GM10847 (cell line): Measurements from ENCODE around the gene KRT38.

Source experiments
- POLR2A ChIP-seq: IDR thresholded peaks from 2 replicates; pipeline ENCODE4 v1.6.1; 2011; ENCODE audit not compliant: insufficient read length; ENCODE audit errors: extremely low read depth

Gene KRT38

DNA sequence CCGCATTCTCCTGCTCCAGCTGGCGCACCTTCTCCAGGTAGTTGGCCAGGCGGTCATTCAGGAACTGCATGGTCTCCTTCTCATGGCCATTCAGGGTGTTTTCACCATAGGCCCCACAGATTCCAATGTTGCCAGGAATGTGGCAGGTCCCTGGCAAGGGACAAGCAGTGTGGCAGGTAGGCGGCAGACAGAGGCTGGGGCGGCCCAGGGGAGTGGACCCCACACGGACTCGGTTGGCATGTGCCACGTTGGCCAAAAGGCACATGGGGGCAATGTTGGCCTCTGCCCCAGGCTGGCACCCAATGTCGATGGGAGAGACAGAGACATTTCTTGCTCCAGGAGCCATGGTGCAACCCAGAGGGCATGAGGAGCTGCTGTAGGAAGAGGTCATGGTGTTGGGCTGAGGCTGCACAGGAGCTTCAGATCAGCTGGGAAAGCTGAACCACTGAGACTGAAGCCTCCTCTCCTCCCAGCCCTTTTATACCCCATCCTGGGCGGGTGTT, at the start of gene KRT38:
KRT38 (minus strand) TSS at position 453 of the 503 bp plus-strand sequence; CDS start at position 391, 62 bp downstream.
- TF ChIP-seq POLR2A: no peak

DNA sequence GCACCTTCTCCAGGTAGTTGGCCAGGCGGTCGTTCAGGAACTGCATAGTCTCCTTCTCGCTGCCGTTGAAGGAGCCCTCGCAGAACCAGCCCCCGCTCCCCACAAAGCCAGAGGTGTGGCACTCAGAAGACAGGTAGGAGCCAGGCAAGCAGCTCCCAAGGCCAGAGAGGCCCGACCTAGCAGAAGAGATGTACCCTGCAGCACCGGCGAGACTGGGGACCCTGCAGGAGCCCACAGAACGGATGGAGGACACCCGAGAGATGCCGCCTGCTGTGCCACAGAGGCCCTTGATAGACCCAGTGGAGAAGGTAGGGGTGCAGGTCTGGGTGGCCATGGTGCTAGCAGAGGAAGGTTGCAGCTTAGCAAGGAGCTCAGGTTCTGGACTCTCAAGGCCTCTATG, 48.7 kb upstream of the KRT38 start, which contains the start of gene KRT36:
KRT36 (minus strand) TSS at position 380 of the 400 bp plus-strand sequence; CDS start at position 334, 46 bp downstream.
- no peak for TF ChIP-seq POLR2A

DNA sequence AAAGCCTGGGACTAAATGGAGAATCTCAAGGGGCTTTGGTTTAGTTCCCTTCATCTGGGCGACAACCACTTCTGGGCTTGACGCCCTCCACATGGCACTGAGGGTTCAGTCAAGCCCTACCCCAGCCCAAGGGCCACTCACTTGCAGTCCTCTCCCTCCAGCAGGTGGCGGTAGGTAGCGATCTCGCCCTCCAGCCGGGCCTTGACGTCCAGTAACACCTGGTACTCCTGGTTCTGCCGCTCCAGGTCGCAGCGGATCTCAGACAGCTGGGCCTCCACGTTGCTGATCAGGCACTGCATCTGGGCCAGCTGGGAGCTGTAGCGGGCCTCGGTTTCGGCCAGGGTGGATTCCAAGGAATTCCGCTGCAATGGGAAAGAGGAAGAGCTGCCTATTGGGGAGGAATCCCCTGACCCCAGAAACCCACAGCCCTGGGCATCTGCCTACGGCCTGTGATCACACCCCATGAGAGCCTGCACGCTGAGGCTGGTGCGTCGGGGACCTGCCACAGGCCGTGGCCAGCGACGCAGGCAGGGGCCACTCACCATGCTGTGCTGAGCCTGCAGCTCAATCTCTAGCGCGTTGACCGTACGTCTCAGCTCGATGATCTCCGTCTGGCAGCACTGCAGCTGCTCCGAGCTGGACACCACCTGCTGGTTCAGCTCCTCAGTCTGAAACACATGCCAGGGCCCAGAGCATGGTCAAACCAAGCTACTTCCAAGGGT, 46.2 kb upstream of the KRT38 start:
- no peak for TF ChIP-seq POLR2A

DNA sequence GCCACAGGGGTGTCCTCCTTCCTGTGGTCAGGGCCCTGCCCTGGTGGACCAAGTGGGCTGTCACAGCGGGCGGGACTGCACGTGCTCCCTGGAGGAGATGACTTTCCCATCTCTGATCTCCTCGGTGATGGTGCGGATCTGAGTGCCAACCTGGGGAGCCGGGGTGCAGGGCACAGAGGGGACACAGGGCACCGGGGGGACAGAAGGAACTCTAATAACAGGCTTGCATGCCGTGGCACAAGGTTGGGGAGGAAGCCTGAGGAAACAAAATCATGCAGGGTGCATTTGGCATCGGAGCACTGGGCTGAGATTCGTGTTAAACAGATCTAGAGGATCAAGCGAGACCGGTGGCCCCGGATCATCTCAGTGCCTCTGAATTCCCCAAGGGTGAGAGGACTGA, 45.5 kb upstream of the KRT38 start:
- no peak for TF ChIP-seq POLR2A

DNA sequence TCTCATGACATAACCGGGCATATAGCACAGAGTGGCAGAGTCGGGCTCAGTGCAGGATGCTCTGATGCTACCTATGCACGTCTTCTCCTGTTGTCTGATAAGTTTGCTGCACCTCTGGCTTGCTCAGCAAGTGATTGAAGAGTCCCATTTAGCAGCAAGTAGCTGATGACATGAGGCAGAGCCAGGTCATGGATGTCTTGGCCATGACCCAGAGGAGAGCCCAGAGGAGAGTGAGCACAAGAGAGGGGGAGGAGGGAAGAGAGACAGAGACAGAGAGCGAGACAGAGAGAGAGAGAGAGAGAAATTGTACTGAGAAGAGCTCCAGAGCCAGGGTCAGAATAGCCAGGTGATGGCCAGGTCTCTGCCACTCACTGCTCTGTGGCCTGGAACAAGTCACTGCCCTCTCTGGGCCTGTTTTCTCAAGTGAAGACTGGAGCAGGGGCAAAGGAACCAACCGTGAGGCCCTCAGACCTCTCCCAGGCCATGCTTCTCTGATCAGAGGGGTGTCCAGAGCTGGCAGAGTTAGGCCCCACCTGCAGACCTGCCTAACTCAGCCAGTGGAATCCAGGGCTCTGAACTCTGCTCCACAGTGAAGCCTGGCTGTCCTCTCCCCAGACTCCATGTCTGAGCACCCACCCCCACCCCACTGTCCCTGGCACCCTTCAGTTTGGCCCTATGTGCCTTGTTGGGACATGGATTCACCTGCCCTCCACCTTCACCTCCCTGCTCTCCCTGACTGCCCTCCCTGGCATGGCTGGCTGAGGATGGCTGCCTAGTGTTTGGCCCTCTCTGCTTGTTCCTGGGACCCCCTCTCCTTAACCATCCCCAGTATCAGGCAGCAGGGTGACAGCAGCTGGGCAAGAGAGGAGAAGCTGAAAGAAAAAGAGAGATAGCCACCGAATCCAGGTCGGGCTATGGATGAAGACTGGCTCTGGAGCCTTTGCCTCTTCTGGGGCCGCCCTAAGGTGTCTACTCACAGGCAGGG, 44.4 kb upstream of the KRT38 start:
- TF ChIP-seq POLR2A: no peak

DNA sequence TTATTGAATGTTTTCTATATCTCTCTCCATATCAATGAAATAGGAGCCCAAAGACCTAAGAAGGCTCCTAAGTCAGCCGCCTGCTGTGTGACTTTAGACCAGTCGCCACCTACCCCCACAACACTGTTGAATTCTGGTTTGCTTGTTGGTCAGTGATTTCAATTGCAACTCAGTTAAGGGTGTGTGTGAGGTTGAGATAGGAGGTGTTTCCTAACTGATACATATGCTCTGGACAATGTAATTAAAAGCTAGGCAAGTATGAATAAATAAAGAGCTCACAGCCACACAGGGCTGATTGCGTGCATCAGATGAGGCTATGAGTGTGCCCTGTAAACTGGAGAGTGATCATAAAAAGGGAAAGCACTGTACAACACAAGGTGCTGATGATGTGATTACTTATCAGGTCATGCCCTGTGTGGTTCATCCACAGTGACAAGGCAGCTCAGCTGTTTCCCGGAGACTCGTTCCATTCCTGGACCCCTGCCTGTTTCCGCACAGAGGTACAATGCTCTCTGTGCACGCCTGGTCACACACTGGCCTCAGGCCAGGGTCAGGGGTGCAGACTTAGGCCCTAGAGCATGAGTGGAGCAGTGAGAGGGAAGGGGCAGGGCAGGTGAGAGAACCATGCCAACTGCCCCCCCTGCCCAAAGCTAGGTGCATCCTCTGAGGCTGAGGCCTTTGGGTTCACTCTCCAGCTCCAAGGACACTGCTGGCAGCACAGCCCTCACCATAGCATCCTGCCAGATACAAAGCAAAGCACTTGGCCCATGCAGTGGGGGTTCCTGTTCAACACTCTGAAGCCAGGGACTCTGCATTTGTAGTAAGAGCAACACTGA, 43.4 kb upstream of the KRT38 start:
- no peak for TF ChIP-seq POLR2A

DNA sequence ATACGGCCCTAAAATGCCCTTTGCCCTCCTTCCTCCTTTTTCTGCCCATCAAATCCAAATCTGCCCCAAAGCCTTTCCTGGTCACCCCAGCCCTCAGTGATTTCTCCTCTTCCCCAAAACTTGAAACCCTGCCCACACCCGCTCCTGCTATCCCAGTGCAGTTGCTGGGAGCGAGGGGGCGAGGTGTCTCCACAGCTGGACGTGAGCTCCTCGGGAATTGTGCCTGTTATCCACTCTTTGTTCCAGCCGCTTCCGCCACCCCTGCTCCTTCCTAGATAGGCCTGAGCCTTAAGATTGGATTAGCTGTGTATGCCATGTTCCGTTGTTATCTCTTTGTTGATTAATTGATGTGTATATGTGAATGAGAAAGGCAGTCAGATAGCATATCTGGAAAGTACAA, 42.7 kb upstream of the KRT38 start:
- TF ChIP-seq POLR2A: no peak

DNA sequence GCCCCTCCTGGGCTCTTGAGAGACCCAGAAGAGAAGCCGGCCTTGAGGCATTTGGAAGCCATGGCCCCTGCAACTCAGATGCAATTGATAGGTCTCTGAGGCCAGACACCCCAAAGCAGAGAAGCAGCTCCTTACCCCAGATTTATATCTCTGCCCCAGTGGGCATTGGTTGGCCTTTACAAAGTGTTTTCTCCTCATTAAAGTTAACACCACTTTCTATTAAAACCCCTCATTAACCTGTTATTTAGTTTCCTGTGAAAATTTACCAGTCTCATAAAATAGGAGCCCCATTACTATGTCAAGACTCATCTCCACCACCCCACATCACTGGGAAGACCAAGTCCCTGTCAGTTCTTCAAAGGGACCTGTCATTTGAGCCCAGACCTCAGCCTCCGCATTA, 40.3 kb upstream of the KRT38 start, which contains the start of gene KRT35:
KRT35 (minus strand) TSS at position 116 of the 400 bp plus-strand sequence; CDS start at position 62, 54 bp downstream.
- TF ChIP-seq POLR2A: no peak

DNA sequence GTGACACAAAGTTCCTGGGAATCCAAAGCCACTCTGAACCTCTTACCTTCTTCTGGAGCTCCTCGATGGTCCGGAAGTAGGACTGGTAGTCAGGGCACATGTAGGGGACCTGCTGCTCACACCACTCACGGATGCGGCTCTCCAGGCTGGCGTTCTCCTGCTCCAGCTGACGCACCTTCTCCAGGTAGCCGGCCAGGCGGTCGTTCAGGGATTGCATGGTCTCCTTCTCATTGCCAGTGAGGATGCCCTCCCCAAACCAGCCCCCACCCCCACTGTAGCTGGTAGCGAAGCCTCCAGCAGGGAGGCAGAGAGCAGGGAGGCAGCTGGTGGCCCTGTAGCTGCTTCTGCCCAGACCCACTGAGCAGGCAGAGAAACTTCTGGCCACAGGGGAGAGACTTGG, 39.8 kb upstream of the KRT38 start:
- no peak for TF ChIP-seq POLR2A

DNA sequence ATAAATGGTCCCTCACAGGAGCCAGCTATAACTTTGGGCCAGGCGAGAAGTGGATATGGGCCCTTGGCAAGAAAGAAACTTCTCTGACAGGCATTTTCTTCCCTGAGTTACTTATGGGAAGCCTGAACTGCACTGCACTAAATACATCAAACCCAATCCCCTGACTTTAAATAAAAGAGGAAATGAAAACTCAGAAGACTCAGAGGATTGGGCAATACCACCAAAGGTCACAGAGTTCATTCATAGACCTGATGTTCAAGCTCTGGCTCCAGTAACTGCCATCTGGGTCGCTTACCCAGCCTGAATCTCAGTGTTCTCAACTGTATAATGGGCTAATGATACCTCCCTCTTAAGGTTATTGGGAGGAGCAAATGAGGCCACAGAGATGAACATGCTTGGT, 39.4 kb upstream of the KRT38 start:
- no peak for TF ChIP-seq POLR2A

DNA sequence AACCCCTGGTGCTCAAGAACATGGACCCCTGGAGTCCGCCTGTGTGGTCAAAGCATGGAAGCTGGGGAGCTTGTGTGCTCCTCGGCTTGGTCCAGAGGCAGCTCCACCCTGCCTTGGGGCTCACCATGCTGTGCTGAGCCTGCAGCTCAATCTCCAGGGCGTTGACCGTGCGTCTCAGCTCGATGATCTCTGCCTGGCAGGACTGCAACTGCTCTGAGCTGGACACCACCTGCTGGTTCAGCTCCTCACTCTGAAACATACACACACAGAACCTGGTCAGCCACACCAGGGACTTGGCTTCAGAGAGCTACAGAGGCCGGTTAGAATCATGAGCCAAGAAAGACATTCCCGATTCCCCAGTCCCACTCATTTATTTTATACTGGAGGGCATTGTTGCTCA, 37.5 kb upstream of the KRT38 start:
- TF ChIP-seq POLR2A: no peak

DNA sequence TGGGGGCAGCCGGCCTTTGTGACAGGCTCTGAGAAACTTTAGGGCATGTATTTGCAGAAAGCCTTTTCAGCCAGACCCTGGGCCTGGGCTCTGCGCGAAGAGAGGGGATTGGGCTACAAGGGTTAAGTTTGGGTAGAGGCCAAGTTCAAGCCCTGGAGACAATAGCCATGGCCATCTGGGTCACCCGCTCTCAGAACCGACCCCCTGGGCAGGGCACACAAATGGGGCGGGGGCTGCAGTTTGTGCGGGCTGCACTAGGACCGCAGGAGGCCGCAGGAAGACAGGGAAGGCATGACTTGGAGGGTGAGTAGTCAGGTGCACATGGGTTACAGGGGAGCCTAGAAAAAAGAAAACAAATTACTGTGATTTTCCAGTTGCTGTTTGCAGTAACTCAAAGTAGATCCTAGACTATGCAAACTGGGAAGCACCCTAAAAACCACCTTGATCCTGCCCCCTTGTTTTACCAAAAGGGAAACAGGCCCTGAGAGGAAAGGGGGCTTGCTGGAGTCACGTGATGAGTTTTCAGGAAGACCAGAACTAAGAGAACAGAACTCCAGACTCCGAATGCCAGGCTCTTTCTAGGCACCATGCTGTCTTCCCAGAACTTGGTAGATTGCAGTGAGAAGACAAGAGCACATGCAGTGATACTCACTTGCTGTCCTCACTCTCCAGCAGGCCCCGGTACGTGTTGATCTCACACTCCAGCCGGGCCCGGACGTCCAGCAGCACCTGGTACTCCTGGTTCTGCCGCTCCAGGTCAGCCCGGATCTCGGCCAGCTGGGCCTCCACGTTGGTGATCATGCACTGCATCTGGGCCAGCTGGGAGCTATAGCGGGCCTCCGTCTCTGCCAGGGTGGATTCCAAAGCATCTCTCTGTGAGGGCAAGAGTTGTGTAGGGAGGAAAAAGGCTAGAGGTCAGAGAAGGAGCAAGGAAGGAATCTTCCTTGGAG, 36.4 kb upstream of the KRT38 start:
- TF ChIP-seq POLR2A: no peak

DNA sequence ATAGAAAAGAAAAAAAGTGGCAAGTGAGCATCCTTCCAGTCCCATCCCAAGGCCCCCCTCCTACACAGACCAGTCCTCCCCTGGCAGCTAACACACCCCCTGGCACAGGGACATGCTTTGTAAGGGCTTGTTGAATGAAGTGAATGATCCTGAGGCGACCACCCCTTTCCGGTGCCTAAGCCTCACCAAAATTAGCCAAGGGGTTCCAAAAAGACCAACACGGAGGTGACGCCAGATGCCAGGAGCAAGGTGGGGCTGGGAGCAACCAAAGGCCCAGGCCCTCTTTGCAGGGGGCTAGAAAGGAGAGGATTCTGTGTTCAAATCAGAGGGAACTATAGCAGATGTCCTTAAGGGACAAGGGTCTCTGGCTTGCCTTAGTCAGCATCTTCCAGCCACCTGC, 34.6 kb upstream of the KRT38 start:
- TF ChIP-seq POLR2A: no peak

DNA sequence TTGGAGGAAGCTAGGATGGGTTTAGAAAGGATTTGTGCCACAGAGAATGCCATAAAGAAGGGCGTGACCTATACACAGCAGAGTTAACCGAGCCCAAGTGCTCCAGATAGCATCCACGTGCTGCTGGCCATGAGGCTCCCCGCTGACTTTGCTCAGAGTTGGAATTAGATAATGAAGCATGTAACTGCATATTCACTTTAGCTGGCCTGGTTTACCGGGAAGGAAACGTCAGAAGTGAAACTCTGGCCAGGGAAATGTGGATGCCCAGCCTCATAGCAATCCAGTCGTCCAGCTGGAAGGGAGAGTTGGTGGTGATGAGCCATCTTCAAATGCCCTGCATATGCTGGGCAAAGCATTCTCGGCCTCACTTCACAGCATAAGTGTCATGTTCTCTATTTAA, 34.1 kb upstream of the KRT38 start:
- no peak for TF ChIP-seq POLR2A

DNA sequence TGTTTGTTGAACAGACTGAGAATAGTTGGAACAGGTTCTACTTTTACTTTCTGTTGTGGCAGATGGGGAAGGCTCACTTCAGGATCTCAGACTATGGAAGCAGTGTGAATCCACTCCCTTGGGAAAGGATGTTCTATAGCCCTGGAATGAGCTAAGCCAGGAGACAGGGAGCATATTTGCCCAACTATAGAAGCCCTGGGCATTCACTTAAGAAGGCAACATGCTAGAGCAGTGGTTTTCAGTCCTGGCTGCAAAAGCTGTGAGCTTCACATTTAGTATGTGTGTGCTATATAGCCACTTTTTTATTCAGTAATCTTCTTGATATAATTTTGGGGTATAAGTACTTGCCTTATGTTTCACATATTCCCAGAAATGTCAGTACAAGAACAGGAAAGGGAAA, 27.6 kb upstream of the KRT38 start:
- TF ChIP-seq POLR2A: no peak
